Endothelial cell of umbilical vein (primary cell): ENCODE results near the gene KDM4B. TPM values are rescaled to one million over a fixed set of nuclear protein-coding genes. Genes with fewer than 3 reads are reported as not detected.

Experiments
- BruUV-seq: library from RNA; stranded (reverse); fragments of 400-500 nt; replicated peaks from 2 replicates; lab custom pipeline; 2021; lab: Mats Ljungman, UMichigan
- CTCF ChIA-PET: fragments of 300-600, 350-600 bp; sonication (Branson Sonifier 250); formaldehyde crosslinking; loops from one replicate; lab custom pipeline; 2021; ENCODE audit warnings: antibody characterized with exemption, inconsistent platforms; lab: Charles Lee
- POLR2A ChIA-PET: fragments of 300-600, 350-600 bp; sonication (Branson Sonifier 250); formaldehyde crosslinking; loops from one replicate; lab custom pipeline; 2021; ENCODE audit warnings: antibody characterized with exemption, inconsistent platforms; lab: Charles Lee
- DNase-seq: peaks from one replicate; pipeline ENCODE4 v3.0.0-alpha.2; 2011; ENCODE audit warnings: low read depth, low spot score
- FAIRE-seq: peaks from 2 replicates; lab custom pipeline; 2011; peaks lifted over from hg19 to GRCh38; lab: Jason Lieb, UNC
- H2AFZ ChIP-seq: 2 replicates; pipeline ENCODE4 v1.6.0; 2012; ENCODE audit warnings: low read depth, low read length, control low read depth, inconsistent platforms
- H3K27ac ChIP-seq: 2 replicates; pipeline ENCODE4 v1.5.1; 2011; ENCODE audit warnings: low read depth, mild to moderate bottlenecking, control low read depth, low read length, moderate library complexity; ENCODE audit not compliant: insufficient read depth
- H3K27me3 ChIP-seq, 2 experiments: 2 replicates each; pipeline versions ENCODE4 v1.6.0 to v1.6.1; 2011; ENCODE audit warnings: low read length in 2 of 2, mixed read lengths in 1 of 2; ENCODE audit not compliant: control insufficient read depth in 2 of 2, insufficient read depth in 2 of 2
- H3K36me3 ChIP-seq, 2 experiments: 2 replicates in 1 of 2; 3 replicates in 1 of 2; pipeline ENCODE4 v1.5.1; 2011; ENCODE audit warnings: low read length in 2 of 2, mild to moderate bottlenecking in 1 of 2, moderate library complexity in 1 of 2; ENCODE audit not compliant: control insufficient read depth in 2 of 2, insufficient read depth in 2 of 2; ENCODE audit errors: extremely low read depth in 1 of 2
- H3K4me1 ChIP-seq: 3 replicates; pipeline ENCODE4 v1.5.1; 2011; ENCODE audit warnings: mild to moderate bottlenecking, low read length; ENCODE audit not compliant: control insufficient read depth, insufficient read depth; ENCODE audit errors: extremely low read depth
- H3K4me2 ChIP-seq: 2 replicates; pipeline ENCODE4 v1.6.1; 2011; ENCODE audit warnings: low read length, control low read depth, mixed read lengths; ENCODE audit not compliant: insufficient read depth
- H3K4me3 ChIP-seq, 3 experiments: fragments of 200-600 bp in 1 of 3; sonication (generic), shearing (Covaris generic) in 1 of 3; replicated peaks in 1 of 3; 2 replicates each; pipeline ENCODE4 v1.5.1; 2011 to 2016; ENCODE audit warnings: control low read depth in 3 of 3, low read length in 3 of 3, mild to moderate bottlenecking in 2 of 3, inconsistent platforms in 1 of 3, low read depth in 1 of 3, moderate library complexity in 1 of 3; ENCODE audit not compliant: insufficient read depth in 1 of 3
- H3K79me2 ChIP-seq: 2 replicates; pipeline ENCODE4 v1.6.0; 2012; ENCODE audit warnings: low read length, inconsistent platforms; ENCODE audit not compliant: control insufficient read depth, insufficient read depth
- H3K9ac ChIP-seq: replicated peaks from 2 replicates; pipeline ENCODE3; 2011; ENCODE audit warnings: low read length, control low read depth; ENCODE audit not compliant: insufficient read depth; ENCODE audit errors: extremely low read depth
- H3K9me1 ChIP-seq: replicated peaks from 3 replicates; pipeline ENCODE4 v1.6.0; 2011; ENCODE audit warnings: mild to moderate bottlenecking, low read length; ENCODE audit not compliant: control insufficient read depth, insufficient read depth; ENCODE audit errors: extremely low read depth
- H3K9me3 ChIP-seq: replicated peaks from 2 replicates; pipeline ENCODE4 v1.5.1; 2012; ENCODE audit warnings: low read length, inconsistent platforms; ENCODE audit not compliant: control insufficient read depth, insufficient read depth
- H4K20me1 ChIP-seq: replicated peaks from 2 replicates; pipeline ENCODE3; 2011; ENCODE audit warnings: mild to moderate bottlenecking, low read length; ENCODE audit not compliant: control insufficient read depth, insufficient read depth; ENCODE audit errors: extremely low read depth
- CTCF ChIP-seq, 2 donors: IDR thresholded peaks; 1 replicate in 1 of 2; 2 replicates in 1 of 2; pipeline ENCODE4 v1.5.1; 2011; ENCODE audit warnings: low read length in 2 of 2, mild to moderate bottlenecking in 2 of 2, moderate library complexity in 2 of 2, control low read depth in 1 of 2, inconsistent platforms in 1 of 2, low read depth in 1 of 2; ENCODE audit not compliant: insufficient read depth in 1 of 2; ENCODE audit errors: extremely low read depth in 1 of 2
- EZH2 ChIP-seq: IDR thresholded peaks from 2 replicates; pipeline ENCODE4 v1.6.1; 2012; ENCODE audit warnings: borderline replicate concordance, low read depth, mild to moderate bottlenecking, moderate library complexity, low read length, inconsistent platforms; ENCODE audit not compliant: severe bottlenecking
- FOS ChIP-seq: IDR thresholded peaks from 2 replicates; pipeline ENCODE4 v1.6.1; 2011; ENCODE audit warnings: mild to moderate bottlenecking, low read length, moderate library complexity, borderline replicate concordance; ENCODE audit not compliant: insufficient read depth
- GATA2 ChIP-seq: IDR thresholded peaks from 2 replicates; pipeline ENCODE4 v1.7.0; 2011; ENCODE audit warnings: low read depth, mild to moderate bottlenecking, moderate library complexity, mixed read lengths, low read length; ENCODE audit not compliant: insufficient read length, insufficient read depth
- JUN ChIP-seq: IDR thresholded peaks from 2 replicates; pipeline ENCODE4 v1.6.1; 2011; ENCODE audit warnings: borderline replicate concordance, low read depth; ENCODE audit not compliant: insufficient read length, insufficient read depth
- MAX ChIP-seq: IDR thresholded peaks from 2 replicates; pipeline ENCODE4 v1.6.1; 2011; ENCODE audit not compliant: insufficient read depth, insufficient read length
- MYC ChIP-seq: IDR thresholded peaks from one replicate; pipeline ENCODE4 v1.6.1; 2011; ENCODE audit warnings: mild to moderate bottlenecking, low read depth, low read length
- POLR2A ChIP-seq: IDR thresholded peaks from 2 replicates; pipeline ENCODE4 v1.6.1; 2012; ENCODE audit warnings: low read depth, mild to moderate bottlenecking, control low read depth, low read length
- POLR2AphosphoS5 ChIP-seq: IDR thresholded peaks from 2 replicates; pipeline ENCODE4 v1.6.1; 2012; ENCODE audit warnings: low read depth, mild to moderate bottlenecking, control low read depth, low read length, moderate library complexity; ENCODE audit not compliant: insufficient read depth
- dilution Hi-C: fragments of 300-500 bp; cut with MboI; formaldehyde crosslinking; loops from one replicate; pipeline ENCODE4 v1.15.0; 2019; ENCODE audit warnings: low sequenced_read_pairs; ENCODE audit not compliant: extremely low pct_ligation_motif_present
- intact Hi-C: fragments of 100-400 bp; cut with micrococcal nuclease; formaldehyde crosslinking; loops from one replicate; pipeline ENCODE4 v1.10.0; 2022
- polyA plus RNA-seq, 4 experiments: library from polyadenylated mRNA; depleted of rRNA in 3 of 4; stranded (reverse) in 3 of 4; unstranded in 1 of 4; fragments of >200 nt; gene quantifications; 2 replicates each; pipeline versions ENCODE4 v1.2.1 to v1.2.3, GENCODE V29; 2011 to 2012; ENCODE audit warnings: missing spikeins in 1 of 4
- total RNA-seq: library from RNA; stranded (reverse); gene quantifications from 2 replicates; pipeline ENCODE4 v1.2.3, GENCODE V29; 2021

KDM4B gene
- total and polyA plus RNA-seq, 2 donors (not counting 3 experiments of a cell fraction or from before 2014, with no cell fraction given) = 12.4 to 37.2 TPM

- no peak overlapping the region for H3K27ac ChIP-seq
- no peaks in the 10 kb centered on the region for H4K20me1 ChIP-seq
- no peak overlapping the region for H2AFZ ChIP-seq
- H3K36me3 ChIP-seq = peaks cover 0 to 9% of the 10 kb centered on the region in 2 experiments
- intact Hi-C loops (loop anchor here (5.0 kb wide), 1 partner anchor 69 kb away; no protein-coding TSS in a partner anchor), dilution Hi-C loops (no loop called here)
- no peak overlapping the region for H3K4me3 ChIP-seq
- H3K9ac ChIP-seq = no peak overlapping the region
- no peaks in the 10 kb centered on the region for H3K27me3 ChIP-seq
- TF ChIP-seq MYC (no peak), POLR2AphosphoS5 (no peak), GATA2 (no peak), JUN (no peak), MAX (no peak), EZH2 (no peak), CTCF (IDR thresholded peaks at IDR 0.05; ENCODE audit: extremely low read depth in 1 of 2, insufficient read depth in 1 of 2, low read depth in 1 of 2, low read length in 2 of 2) (no peak), POLR2A (no peak), FOS (no peak)
- ChIA-PET POLR2A (no interaction called here), CTCF (interaction anchor here (1.2 kb wide), 1 partner anchor 10 kb away, joined by 3 read pairs; no protein-coding TSS in a partner anchor)
- no peaks in the 10 kb centered on the region for H3K79me2 ChIP-seq
- no TSS peak for BruUV-seq
- FAIRE-seq = no peak
- H3K9me3 ChIP-seq = no peaks in the 10 kb centered on the region
- no peak for DNase-seq
- no peak overlapping the region for H3K4me2 ChIP-seq
- H3K4me1 ChIP-seq = no peaks in the 10 kb centered on the region
- H3K9me1 ChIP-seq = no peaks in the 10 kb centered on the region
These were observed 89.8 kb downstream of the KDM4B start for GRCh38 chr19:5058521-5059212.
